Endothelial cell of umbilical vein (primary cell): ENCODE results near the gene NLGN1. TPM values are rescaled to one million over a fixed set of nuclear protein-coding genes. Genes with fewer than 3 reads are reported as not detected.

Source experiments
- BruUV-seq: library from RNA; stranded (reverse); fragments of 400-500 nt; replicated peaks from 2 replicates; lab custom pipeline; 2021; lab: Mats Ljungman, UMichigan
- CTCF ChIA-PET: fragments of 300-600, 350-600 bp; sonication (Branson Sonifier 250); formaldehyde crosslinking; loops from one replicate; lab custom pipeline; 2021; ENCODE audit warnings: antibody characterized with exemption, inconsistent platforms; lab: Charles Lee
- POLR2A ChIA-PET: fragments of 300-600, 350-600 bp; sonication (Branson Sonifier 250); formaldehyde crosslinking; loops from one replicate; lab custom pipeline; 2021; ENCODE audit warnings: antibody characterized with exemption, inconsistent platforms; lab: Charles Lee
- DNase-seq: peaks from one replicate; pipeline ENCODE4 v3.0.0-alpha.2; 2011; ENCODE audit warnings: low read depth, low spot score
- FAIRE-seq: peaks from 2 replicates; lab custom pipeline; 2011; peaks lifted over from hg19 to GRCh38; lab: Jason Lieb, UNC
- H2AFZ ChIP-seq: 2 replicates; pipeline ENCODE4 v1.6.0; 2012; ENCODE audit warnings: low read depth, low read length, control low read depth, inconsistent platforms
- H3K27ac ChIP-seq: 2 replicates; pipeline ENCODE4 v1.5.1; 2011; ENCODE audit warnings: low read depth, mild to moderate bottlenecking, control low read depth, low read length, moderate library complexity; ENCODE audit not compliant: insufficient read depth
- H3K27me3 ChIP-seq, 2 experiments: 2 replicates each; pipeline versions ENCODE4 v1.6.0 to v1.6.1; 2011; ENCODE audit warnings: low read length in 2 of 2, mixed read lengths in 1 of 2; ENCODE audit not compliant: control insufficient read depth in 2 of 2, insufficient read depth in 2 of 2
- H3K36me3 ChIP-seq, 2 experiments: 2 replicates in 1 of 2; 3 replicates in 1 of 2; pipeline ENCODE4 v1.5.1; 2011; ENCODE audit warnings: low read length in 2 of 2, mild to moderate bottlenecking in 1 of 2, moderate library complexity in 1 of 2; ENCODE audit not compliant: control insufficient read depth in 2 of 2, insufficient read depth in 2 of 2; ENCODE audit errors: extremely low read depth in 1 of 2
- H3K4me1 ChIP-seq: 3 replicates; pipeline ENCODE4 v1.5.1; 2011; ENCODE audit warnings: mild to moderate bottlenecking, low read length; ENCODE audit not compliant: control insufficient read depth, insufficient read depth; ENCODE audit errors: extremely low read depth
- H3K4me2 ChIP-seq: 2 replicates; pipeline ENCODE4 v1.6.1; 2011; ENCODE audit warnings: low read length, control low read depth, mixed read lengths; ENCODE audit not compliant: insufficient read depth
- H3K4me3 ChIP-seq, 3 experiments: fragments of 200-600 bp in 1 of 3; sonication (generic), shearing (Covaris generic) in 1 of 3; replicated peaks in 1 of 3; 2 replicates each; pipeline ENCODE4 v1.5.1; 2011 to 2016; ENCODE audit warnings: control low read depth in 3 of 3, low read length in 3 of 3, mild to moderate bottlenecking in 2 of 3, inconsistent platforms in 1 of 3, low read depth in 1 of 3, moderate library complexity in 1 of 3; ENCODE audit not compliant: insufficient read depth in 1 of 3
- H3K79me2 ChIP-seq: 2 replicates; pipeline ENCODE4 v1.6.0; 2012; ENCODE audit warnings: low read length, inconsistent platforms; ENCODE audit not compliant: control insufficient read depth, insufficient read depth
- H3K9ac ChIP-seq: replicated peaks from 2 replicates; pipeline ENCODE3; 2011; ENCODE audit warnings: low read length, control low read depth; ENCODE audit not compliant: insufficient read depth; ENCODE audit errors: extremely low read depth
- H3K9me1 ChIP-seq: replicated peaks from 3 replicates; pipeline ENCODE4 v1.6.0; 2011; ENCODE audit warnings: mild to moderate bottlenecking, low read length; ENCODE audit not compliant: control insufficient read depth, insufficient read depth; ENCODE audit errors: extremely low read depth
- H3K9me3 ChIP-seq: replicated peaks from 2 replicates; pipeline ENCODE4 v1.5.1; 2012; ENCODE audit warnings: low read length, inconsistent platforms; ENCODE audit not compliant: control insufficient read depth, insufficient read depth
- H4K20me1 ChIP-seq: replicated peaks from 2 replicates; pipeline ENCODE3; 2011; ENCODE audit warnings: mild to moderate bottlenecking, low read length; ENCODE audit not compliant: control insufficient read depth, insufficient read depth; ENCODE audit errors: extremely low read depth
- EZH2 ChIP-seq: IDR thresholded peaks from 2 replicates; pipeline ENCODE4 v1.6.1; 2012; ENCODE audit warnings: borderline replicate concordance, low read depth, mild to moderate bottlenecking, moderate library complexity, low read length, inconsistent platforms; ENCODE audit not compliant: severe bottlenecking
- FOS ChIP-seq: IDR thresholded peaks from 2 replicates; pipeline ENCODE4 v1.6.1; 2011; ENCODE audit warnings: mild to moderate bottlenecking, low read length, moderate library complexity, borderline replicate concordance; ENCODE audit not compliant: insufficient read depth
- GATA2 ChIP-seq: IDR thresholded peaks from 2 replicates; pipeline ENCODE4 v1.7.0; 2011; ENCODE audit warnings: low read depth, mild to moderate bottlenecking, moderate library complexity, mixed read lengths, low read length; ENCODE audit not compliant: insufficient read length, insufficient read depth
- JUN ChIP-seq: IDR thresholded peaks from 2 replicates; pipeline ENCODE4 v1.6.1; 2011; ENCODE audit warnings: borderline replicate concordance, low read depth; ENCODE audit not compliant: insufficient read length, insufficient read depth
- MYC ChIP-seq: IDR thresholded peaks from one replicate; pipeline ENCODE4 v1.6.1; 2011; ENCODE audit warnings: mild to moderate bottlenecking, low read depth, low read length
- POLR2A ChIP-seq: IDR thresholded peaks from 2 replicates; pipeline ENCODE4 v1.6.1; 2012; ENCODE audit warnings: low read depth, mild to moderate bottlenecking, control low read depth, low read length
- POLR2AphosphoS5 ChIP-seq: IDR thresholded peaks from 2 replicates; pipeline ENCODE4 v1.6.1; 2012; ENCODE audit warnings: low read depth, mild to moderate bottlenecking, control low read depth, low read length, moderate library complexity; ENCODE audit not compliant: insufficient read depth
- dilution Hi-C: fragments of 300-500 bp; cut with MboI; formaldehyde crosslinking; loops from one replicate; pipeline ENCODE4 v1.15.0; 2019; ENCODE audit warnings: low sequenced_read_pairs; ENCODE audit not compliant: extremely low pct_ligation_motif_present
- intact Hi-C: fragments of 100-400 bp; cut with micrococcal nuclease; formaldehyde crosslinking; loops from one replicate; pipeline ENCODE4 v1.10.0; 2022
- polyA plus RNA-seq, 4 experiments: library from polyadenylated mRNA; depleted of rRNA in 3 of 4; stranded (reverse) in 3 of 4; unstranded in 1 of 4; fragments of >200 nt; gene quantifications; 2 replicates each; pipeline versions ENCODE4 v1.2.1 to v1.2.3, GENCODE V29; 2011 to 2012; ENCODE audit warnings: missing spikeins in 1 of 4
- total RNA-seq: library from RNA; stranded (reverse); gene quantifications from 2 replicates; pipeline ENCODE4 v1.2.3, GENCODE V29; 2021
- TF ChIP-seq, protein P1 (sequence below), 2 donors: IDR thresholded peaks; 1 replicate in 1 of 2; 2 replicates in 1 of 2; pipeline ENCODE4 v1.5.1; 2011; ENCODE audit warnings: low read length in 2 of 2, mild to moderate bottlenecking in 2 of 2, moderate library complexity in 2 of 2, control low read depth in 1 of 2, inconsistent platforms in 1 of 2, low read depth in 1 of 2; ENCODE audit not compliant: insufficient read depth in 1 of 2; ENCODE audit errors: extremely low read depth in 1 of 2
- TF ChIP-seq, protein P2 (sequence below): IDR thresholded peaks from 2 replicates; pipeline ENCODE4 v1.6.1; 2011; ENCODE audit not compliant: insufficient read depth, insufficient read length

Gene NLGN1
- total and polyA plus RNA-seq, 2 donors (not counting 3 experiments of a cell fraction or from before 2014, with no cell fraction given) = 7.9 to 16.3 TPM

DNA sequence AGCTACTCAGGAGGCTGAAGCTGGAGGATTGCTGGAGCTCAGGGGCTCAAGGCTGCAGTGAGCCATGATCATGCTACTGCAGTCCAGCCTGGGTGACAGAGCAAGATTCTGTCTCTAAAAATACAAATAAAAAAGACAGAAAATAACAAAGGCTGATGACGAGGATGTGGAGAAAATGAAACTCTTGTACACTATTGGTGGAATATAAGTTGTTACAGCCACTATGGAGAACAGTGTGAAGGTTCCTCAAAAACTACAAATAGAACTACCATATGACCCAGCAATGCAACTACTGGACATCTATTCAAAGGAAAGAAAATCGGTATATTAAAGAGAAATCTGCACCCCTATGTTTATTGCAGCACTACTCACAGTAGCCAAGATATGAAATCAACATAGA is 934.8 kb downstream of the NLGN1 start:
- Histone ChIP-seq H3K27ac (no peak overlapping the region), H3K36me3 (no peaks in the 10 kb centered on the region), H4K20me1 (no peaks in the 10 kb centered on the region), H3K9ac (no peak overlapping the region), H3K9me3 (no peaks in the 10 kb centered on the region), H3K4me3 (no peak overlapping the region), H3K79me2 (no peaks in the 10 kb centered on the region), H2AFZ (no peak overlapping the region), H3K27me3 (no peaks in the 10 kb centered on the region), H3K4me1 (no peaks in the 10 kb centered on the region), H3K9me1 (no peaks in the 10 kb centered on the region), H3K4me2 (no peak overlapping the region)
- CTCF ChIA-PET = no interaction called here
- no peak for DNase-seq
- intact Hi-C loops (no loop called here), dilution Hi-C loops (no loop called here)
- no peak for TF ChIP-seq POLR2AphosphoS5
- TF ChIP-seq MYC = no peak
- no peak for TF ChIP-seq JUN
- TF ChIP-seq, protein P1, sequence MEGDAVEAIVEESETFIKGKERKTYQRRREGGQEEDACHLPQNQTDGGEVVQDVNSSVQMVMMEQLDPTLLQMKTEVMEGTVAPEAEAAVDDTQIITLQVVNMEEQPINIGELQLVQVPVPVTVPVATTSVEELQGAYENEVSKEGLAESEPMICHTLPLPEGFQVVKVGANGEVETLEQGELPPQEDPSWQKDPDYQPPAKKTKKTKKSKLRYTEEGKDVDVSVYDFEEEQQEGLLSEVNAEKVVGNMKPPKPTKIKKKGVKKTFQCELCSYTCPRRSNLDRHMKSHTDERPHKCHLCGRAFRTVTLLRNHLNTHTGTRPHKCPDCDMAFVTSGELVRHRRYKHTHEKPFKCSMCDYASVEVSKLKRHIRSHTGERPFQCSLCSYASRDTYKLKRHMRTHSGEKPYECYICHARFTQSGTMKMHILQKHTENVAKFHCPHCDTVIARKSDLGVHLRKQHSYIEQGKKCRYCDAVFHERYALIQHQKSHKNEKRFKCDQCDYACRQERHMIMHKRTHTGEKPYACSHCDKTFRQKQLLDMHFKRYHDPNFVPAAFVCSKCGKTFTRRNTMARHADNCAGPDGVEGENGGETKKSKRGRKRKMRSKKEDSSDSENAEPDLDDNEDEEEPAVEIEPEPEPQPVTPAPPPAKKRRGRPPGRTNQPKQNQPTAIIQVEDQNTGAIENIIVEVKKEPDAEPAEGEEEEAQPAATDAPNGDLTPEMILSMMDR (IDR thresholded peaks at IDR 0.05; ENCODE audit: extremely low read depth in 1 of 2, insufficient read depth in 1 of 2, low read depth in 1 of 2, low read length in 2 of 2) = no peak
- TF ChIP-seq FOS = no peak
- TF ChIP-seq GATA2 = no peak
- TF ChIP-seq POLR2A = no peak
- TF ChIP-seq, protein P2, sequence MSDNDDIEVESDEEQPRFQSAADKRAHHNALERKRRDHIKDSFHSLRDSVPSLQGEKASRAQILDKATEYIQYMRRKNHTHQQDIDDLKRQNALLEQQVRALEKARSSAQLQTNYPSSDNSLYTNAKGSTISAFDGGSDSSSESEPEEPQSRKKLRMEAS = no peak
- no peak for TF ChIP-seq EZH2
- POLR2A ChIA-PET = no interaction called here
- FAIRE-seq = no peak
- no TSS peak for BruUV-seq
